HG03469 (cell line): ENCODE results near the gene SEC61A1.

ENCODE experiments used
- ATAC-seq: cut with Tn5 transposase; IDR thresholded peaks from one replicate; pipeline ENCODE4 v1.9.1; 2021; ENCODE audit warnings: mild to moderate bottlenecking, moderate library complexity, moderate number of reproducible peaks; ENCODE audit not compliant: unreplicated experiment

SEC61A1 gene

GRCh38 chr3:128051837-128052594 is at the start of gene SEC61A1:
Gene SEC61A1, plus strand, starts transcription at chr3:128052437. Its CDS starts 116 bp downstream, at chr3:128052553.
- peak; percentile 74 for ATAC-seq

GRCh38 chr3:128004661-128005060 is 47.6 kb upstream of the SEC61A1 start:
- ATAC-seq = no peak

- ATAC-seq = no peak
These were observed 45.9 kb upstream of the SEC61A1 start for GRCh38 chr3:128006061-128007032.

- no peak for ATAC-seq
These were observed 45.2 kb upstream of the SEC61A1 start for GRCh38 chr3:128007033-128007424.

- ATAC-seq = no peak
These were observed 42.0 kb upstream of the SEC61A1 start for GRCh38 chr3:128009952-128010846.

GRCh38 chr3:128011140-128011539 is 41.1 kb upstream of the SEC61A1 start:
- no peak for ATAC-seq

GRCh38 chr3:128012050-128012449 is 40.2 kb upstream of the SEC61A1 start:
- no peak for ATAC-seq

- ATAC-seq = no peak
These were observed 37.7 kb upstream of the SEC61A1 start for GRCh38 chr3:128014548-128014947.

GRCh38 chr3:128016502-128016901 is 35.7 kb upstream of the SEC61A1 start:
- no peak for ATAC-seq

- ATAC-seq = no peak
These were observed 30.4 kb upstream of the SEC61A1 start for GRCh38 chr3:128021768-128022372.

GRCh38 chr3:128033102-128033501 is 19.1 kb upstream of the SEC61A1 start:
- no peak for ATAC-seq

GRCh38 chr3:128036119-128036518 is 16.1 kb upstream of the SEC61A1 start:
- ATAC-seq = no peak

GRCh38 chr3:128040041-128040440 is 12.2 kb upstream of the SEC61A1 start:
- ATAC-seq = no peak

GRCh38 chr3:128040660-128041059 is 11.6 kb upstream of the SEC61A1 start:
- no peak for ATAC-seq

- no peak for ATAC-seq
These were observed 10.9 kb upstream of the SEC61A1 start for GRCh38 chr3:128041344-128041743.

- no peak for ATAC-seq
These were observed 1.6 kb upstream of the SEC61A1 start for GRCh38 chr3:128050597-128050996.

GRCh38 chr3:128051459-128051836 is 789 bp upstream of the SEC61A1 start:
- no peak for ATAC-seq

GRCh38 chr3:128052595-128053351 is 536 bp downstream of the SEC61A1 start:
- ATAC-seq = no peak

GRCh38 chr3:128053614-128054013 is 1.4 kb downstream of the SEC61A1 start:
- ATAC-seq = no peak

GRCh38 chr3:128054367-128054766 is 2.1 kb downstream of the SEC61A1 start:
- no peak for ATAC-seq
